Measurements from ENCODE around the gene CEL.

DNA sequence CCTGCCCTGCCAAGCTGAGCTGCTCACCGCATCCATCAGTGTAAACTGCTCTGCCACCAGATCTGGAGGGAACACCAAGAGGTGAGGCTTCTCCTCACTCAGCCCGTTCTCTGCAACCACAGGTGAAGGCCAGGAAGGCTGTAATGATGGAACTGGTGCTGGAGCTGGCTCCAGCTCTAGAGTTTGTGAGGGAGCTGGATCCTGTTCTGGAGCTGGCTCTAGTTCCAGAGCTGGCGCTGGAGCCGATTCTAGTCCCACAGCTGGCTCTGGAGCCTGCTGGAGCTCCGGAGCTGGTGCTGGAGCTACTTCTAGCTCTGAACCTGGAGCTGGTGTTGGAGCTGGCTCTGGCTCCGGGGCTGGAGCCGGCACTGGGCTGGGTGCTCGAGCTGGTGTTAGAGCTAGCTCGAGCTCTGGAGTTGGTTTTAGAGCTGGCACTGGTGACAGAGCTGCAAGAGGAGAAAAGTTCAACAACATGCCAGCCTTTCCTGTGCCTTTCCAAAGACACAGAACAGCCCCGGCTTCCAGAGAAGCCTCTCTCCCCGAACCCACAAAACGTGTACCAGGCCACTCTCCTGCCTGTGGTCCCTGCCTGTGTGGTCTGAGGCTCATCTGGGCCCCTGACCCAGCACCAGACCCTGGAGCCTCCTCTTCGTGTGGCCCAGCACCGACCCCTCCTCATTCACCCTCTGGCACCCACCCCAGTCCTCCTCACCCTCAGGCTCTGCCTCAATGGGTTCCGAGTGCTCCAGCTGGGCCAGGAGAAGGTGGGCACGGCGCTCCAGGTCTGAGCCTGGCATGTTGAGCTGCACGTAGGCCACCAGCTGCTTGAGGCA, 46.4 kb downstream of the CEL start:
- TF ChIP-seq, protein P1, sequence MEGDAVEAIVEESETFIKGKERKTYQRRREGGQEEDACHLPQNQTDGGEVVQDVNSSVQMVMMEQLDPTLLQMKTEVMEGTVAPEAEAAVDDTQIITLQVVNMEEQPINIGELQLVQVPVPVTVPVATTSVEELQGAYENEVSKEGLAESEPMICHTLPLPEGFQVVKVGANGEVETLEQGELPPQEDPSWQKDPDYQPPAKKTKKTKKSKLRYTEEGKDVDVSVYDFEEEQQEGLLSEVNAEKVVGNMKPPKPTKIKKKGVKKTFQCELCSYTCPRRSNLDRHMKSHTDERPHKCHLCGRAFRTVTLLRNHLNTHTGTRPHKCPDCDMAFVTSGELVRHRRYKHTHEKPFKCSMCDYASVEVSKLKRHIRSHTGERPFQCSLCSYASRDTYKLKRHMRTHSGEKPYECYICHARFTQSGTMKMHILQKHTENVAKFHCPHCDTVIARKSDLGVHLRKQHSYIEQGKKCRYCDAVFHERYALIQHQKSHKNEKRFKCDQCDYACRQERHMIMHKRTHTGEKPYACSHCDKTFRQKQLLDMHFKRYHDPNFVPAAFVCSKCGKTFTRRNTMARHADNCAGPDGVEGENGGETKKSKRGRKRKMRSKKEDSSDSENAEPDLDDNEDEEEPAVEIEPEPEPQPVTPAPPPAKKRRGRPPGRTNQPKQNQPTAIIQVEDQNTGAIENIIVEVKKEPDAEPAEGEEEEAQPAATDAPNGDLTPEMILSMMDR (conservative IDR thresholded peaks at IDR 0.05 in 1 of 2, IDR thresholded peaks at IDR 0.05 in 1 of 2; ENCODE audit: low read depth in 1 of 2, low read length in 2 of 2): no peak
- TF ChIP-seq EZH2 (IDR thresholded peaks at IDR 0.05; ENCODE audit: low read length, missing control alignments): no peak

All from fibroblast of lung (primary cell).